Spleen (tissue), 7 donors: ENCODE results near the gene RNF130.

Experiments
- CTCF ChIP-seq, 11 experiments: fragments of 200-600 bp in 7 of 11; fragments of 450-650 bp in 4 of 11; sonication (generic) in 4 of 11; IDR thresholded peaks in 8 of 11; conservative IDR thresholded peaks in 3 of 11; 1 replicate in 7 of 11; 2 replicates in 4 of 11; pipeline versions ENCODE4 v1.4.0 to v1.8.0; 2016 to 2021; ENCODE audit warnings: antibody characterized with exemption in 11 of 11, inconsistent platforms in 4 of 11, mild to moderate bottlenecking in 1 of 11
- POLR2A ChIP-seq, 3 donors: fragments of 450-650 bp; IDR thresholded peaks; one replicate each; pipeline ENCODE4 v1.5.1; 2017; ENCODE audit warnings: antibody characterized with exemption in 3 of 3, mild to moderate bottlenecking in 1 of 3
- POLR2AphosphoS5 ChIP-seq, 3 donors: sonication (generic); formaldehyde crosslinking; IDR thresholded peaks; one replicate each; pipeline ENCODE4 v1.5.1; 2017; ENCODE audit warnings: antibody characterized with exemption in 3 of 3
- donor health status: DM: no; HTN: no; CAD: no; lungs with moderate emphysema.
- donor health status: DM: no; HTN: no; CAD: no.
- donor health status: DM: no; HTN: no; CAD: no.

- TF ChIP-seq CTCF (IDR thresholded peaks at IDR 0.05 in 8 of 11, conservative IDR thresholded peaks at IDR 0.05 in 3 of 11): no peak
- TF ChIP-seq POLR2A (IDR thresholded peaks at IDR 0.05): no peak
- TF ChIP-seq POLR2AphosphoS5 (IDR thresholded peaks at IDR 0.05): no peak
Observed at GRCh38 chr5:179986328-179986727, 85.2 kb downstream of the RNF130 start.
